HFF-Myc (cell line): ENCODE data around the gene NTN1.

Experiments used
- DNase-seq: peaks from one replicate; pipeline ENCODE4 v3.0.0-alpha.2; 2011; ENCODE audit warnings: low read depth; ENCODE audit errors: extremely low read depth
- H3K4me3 ChIP-seq: replicated peaks from 2 replicates; pipeline ENCODE4 v1.5.1; 2011; ENCODE audit warnings: low read depth, mild to moderate bottlenecking, control low read depth, low read length
- CTCF ChIP-seq: IDR thresholded peaks from 2 replicates; pipeline ENCODE4 v1.5.1; 2012; ENCODE audit warnings: mild to moderate bottlenecking, low read depth, low read length, control low read depth; ENCODE audit errors: missing control alignments

Gene NTN1

DNA sequence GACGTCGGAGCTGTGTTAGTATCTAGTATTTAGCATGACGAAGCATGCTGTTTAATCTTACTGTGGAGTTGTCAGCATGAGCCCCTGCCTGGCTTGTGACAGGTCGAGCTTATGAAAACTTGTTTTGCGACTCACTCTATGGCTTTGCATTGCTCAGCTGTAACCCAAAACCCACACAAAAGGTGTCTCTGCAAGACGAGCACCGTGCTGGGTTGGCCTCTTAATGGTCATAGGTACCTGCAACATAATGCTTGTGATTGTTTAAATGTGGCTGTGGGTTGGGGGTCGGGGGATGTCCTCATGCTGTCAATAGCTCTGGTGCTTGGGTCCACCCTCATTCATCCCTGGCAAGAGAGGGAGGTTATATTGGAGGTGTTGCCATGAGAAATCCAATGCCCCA, 5.4 kb downstream of the NTN1 start:
- H3K4me3 ChIP-seq: no peak overlapping the region
- TF ChIP-seq CTCF: no peak
- no peak for DNase-seq

GRCh38 chr17:9028202-9028987, 7.1 kb downstream of the NTN1 start:
- DNase-seq: no peak
- TF ChIP-seq CTCF: no peak
- no peak overlapping the region for H3K4me3 ChIP-seq

GRCh38 chr17:9028988-9029570, 7.8 kb downstream of the NTN1 start:
- no peak for TF ChIP-seq CTCF
- no peak for DNase-seq
- no peak overlapping the region for H3K4me3 ChIP-seq

DNA sequence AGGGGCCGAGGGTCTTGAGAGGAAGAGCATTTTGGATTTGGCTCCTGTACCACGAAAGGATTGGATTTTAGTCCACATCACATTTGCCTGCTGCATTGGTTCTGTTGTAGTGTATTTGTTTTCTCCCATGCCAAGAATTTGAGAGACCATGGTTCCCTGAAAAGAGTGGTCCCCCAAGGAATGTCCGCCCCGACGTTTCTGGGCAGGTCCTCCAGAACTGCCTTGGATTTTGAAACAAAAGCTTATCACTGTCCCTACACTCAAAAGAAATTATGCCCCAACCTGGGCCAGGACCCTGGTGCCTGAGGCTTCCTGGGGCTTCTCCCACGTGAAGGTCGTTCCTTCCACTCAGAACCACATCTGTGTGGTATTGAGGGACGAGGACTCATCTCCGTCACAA, 10.8 kb downstream of the NTN1 start:
- TF ChIP-seq CTCF: no peak
- H3K4me3 ChIP-seq: no peak overlapping the region
- DNase-seq: no peak

DNA sequence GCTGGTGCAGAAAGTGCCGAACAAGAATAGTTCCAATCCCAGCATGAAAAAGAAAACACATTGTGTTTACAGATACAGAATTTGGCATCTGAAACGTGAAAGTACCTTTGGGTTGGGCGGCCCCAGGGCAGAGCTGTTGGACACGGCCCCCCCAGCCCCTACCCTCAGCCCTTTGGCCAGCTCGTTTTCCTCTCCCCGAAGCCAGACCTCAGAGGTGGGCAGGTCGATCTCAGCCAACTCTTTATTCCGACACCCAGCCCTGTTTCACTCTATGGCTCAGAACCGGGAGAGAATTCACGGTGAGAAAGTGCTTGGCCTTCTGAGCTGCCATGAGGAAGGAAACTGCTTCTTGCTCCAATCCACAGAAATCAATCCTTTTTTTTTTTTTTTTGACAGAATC, 11.3 kb downstream of the NTN1 start:
- TF ChIP-seq CTCF: no peak
- no peak for DNase-seq
- no peak overlapping the region for H3K4me3 ChIP-seq

DNA sequence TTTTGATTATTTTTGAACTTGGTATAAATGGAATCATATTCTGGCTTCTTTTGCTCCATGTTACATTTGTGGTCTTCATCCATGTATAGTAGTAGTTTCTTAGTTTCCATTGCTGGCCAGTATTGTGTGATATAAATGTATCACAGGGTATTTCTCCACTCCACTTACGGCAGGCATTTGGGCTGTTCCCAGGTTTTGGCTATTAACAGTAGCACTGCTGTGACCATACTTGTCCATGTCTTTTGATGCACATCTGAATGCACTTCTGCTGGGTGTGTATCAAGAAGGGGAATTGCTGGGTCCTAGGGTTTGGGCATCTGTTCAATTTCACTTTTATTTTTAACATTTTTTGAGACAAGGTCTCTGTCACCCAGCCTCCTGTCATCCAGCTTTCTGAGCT, 13.9 kb downstream of the NTN1 start:
- no peak for DNase-seq
- TF ChIP-seq CTCF: no peak

More for the DNA sequence above, 13.9 kb downstream of the NTN1 start:
- H3K4me3 ChIP-seq: no peak overlapping the region
